Colonic mucosa (tissue), 4 donors: ENCODE results near the gene IL4R. TPM values are rescaled to one million over a fixed set of nuclear protein-coding genes. Genes with fewer than 3 reads are reported as not detected.

Experiments used
- DNase-seq: peaks from one replicate; pipeline ENCODE4 v3.0.0-alpha.2; 2020
- H3K27ac ChIP-seq: fragments of 200-600 bp; one replicate; pipeline ENCODE4 v1.8.0; 2021
- H3K27me3 ChIP-seq: fragments of 200-600 bp; one replicate; pipeline ENCODE4 v1.8.0; 2021
- H3K36me3 ChIP-seq: fragments of 200-600 bp; one replicate; pipeline ENCODE4 v1.8.0; 2021
- H3K4me1 ChIP-seq: fragments of 200-600 bp; one replicate; pipeline ENCODE4 v1.8.0; 2021; ENCODE audit warnings: mild to moderate bottlenecking
- H3K4me3 ChIP-seq: fragments of 200-600 bp; one replicate; pipeline ENCODE4 v1.8.0; 2021
- H3K9ac ChIP-seq, 2 donors: one replicate each; pipeline ENCODE4 v1.7.0; 2013; ENCODE audit warnings: control low read depth in 2 of 2, low read depth in 2 of 2, low read length in 2 of 2
- H3K9me3 ChIP-seq: fragments of 200-600 bp; one replicate; pipeline ENCODE4 v1.8.0; 2021
- CTCF ChIP-seq: fragments of 200-600 bp; IDR thresholded peaks from one replicate; pipeline ENCODE4 v1.8.0; 2022; ENCODE audit warnings: antibody characterized with exemption, mild to moderate bottlenecking
- intact Hi-C: fragments of 100-400 bp; cut with DNase I; formaldehyde crosslinking; loops from one replicate; pipeline ENCODE4 v1.14.1; 2022
- total RNA-seq, 2 donors: library from RNA; stranded (reverse); fragmentation: NEBNext Ultra II Directional in 1 of 2; extraction: Animal tissue kit (Norgen Biotek cat#: 25700) in 1 of 2; gene quantifications; one replicate each; pipeline ENCODE4 v1.2.1, GENCODE V29; 2021
- donor health status: healthy.
- donor health status: DM: no; HTN: no; CAD: no.
- donor health status: DM: no; HTN: no; CAD: no.

The IL4R gene
- total RNA-seq, 2 donors from 2014 or later: 74.8 to 80.0 TPM

GRCh38 chr16:27400751-27401620 lies 87.2 kb downstream of the IL4R start:
- no peak for TF ChIP-seq CTCF
- no peak overlapping the region for H3K4me3 ChIP-seq
- H3K4me1 ChIP-seq: no peaks in the 10 kb centered on the region
- no peak overlapping the region for H3K27ac ChIP-seq
- no peak overlapping the region for H3K9ac ChIP-seq
- H3K9me3 ChIP-seq: no peaks in the 10 kb centered on the region
- DNase-seq: no peak
- no peaks in the 10 kb centered on the region for H3K27me3 ChIP-seq
- no peaks in the 10 kb centered on the region for H3K36me3 ChIP-seq
- intact Hi-C loops: no loop called here

GRCh38 chr16:27401768-27402568 lies 88.2 kb downstream of the IL4R start, which contains the start of gene IL21R:
Gene IL21R (plus strand): TSS chr16:27402174. CDS start chr16:27430072, 27,898 bp downstream.
- peak within 1 kb of the TSS in 1 of 2 donors; percentile 47 for H3K9ac ChIP-seq
- peak; percentile 57 for DNase-seq
- no peak for TF ChIP-seq CTCF
- H3K4me3 ChIP-seq: peak within 1 kb of the TSS; percentile 18
- H3K27ac ChIP-seq: no peak within 1 kb of the TSS
- no peaks in the 10 kb centered on the region for H3K27me3 ChIP-seq
- intact Hi-C loops: no loop called here
- H3K9me3 ChIP-seq: no peaks in the 10 kb centered on the region
- H3K36me3 ChIP-seq: no peaks in the 10 kb centered on the region
- no peaks in the 10 kb centered on the region for H3K4me1 ChIP-seq

GRCh38 chr16:27402569-27402963 lies 88.8 kb downstream of the IL4R start:
- no peaks in the 10 kb centered on the region for H3K36me3 ChIP-seq
- H3K9ac ChIP-seq: peak overlapping the region in 1 of 2 donors; percentile 47
- no peaks in the 10 kb centered on the region for H3K9me3 ChIP-seq
- no peaks in the 10 kb centered on the region for H3K4me1 ChIP-seq
- H3K4me3 ChIP-seq: peak overlapping the region; percentile 18
- H3K27ac ChIP-seq: no peak overlapping the region
- no peak for DNase-seq
- intact Hi-C loops: no loop called here
- no peak for TF ChIP-seq CTCF
- no peaks in the 10 kb centered on the region for H3K27me3 ChIP-seq

- intact Hi-C loops: no loop called here
- Histone ChIP-seq H3K4me3 (peak overlapping the region; percentile 18), H3K36me3 (no peaks in the 10 kb centered on the region), H3K27ac (no peak overlapping the region), H3K27me3 (no peaks in the 10 kb centered on the region), H3K9ac (no peak overlapping the region), H3K9me3 (no peaks in the 10 kb centered on the region), H3K4me1 (no peaks in the 10 kb centered on the region)
- DNase-seq: no peak
- TF ChIP-seq CTCF: no peak
Measured at GRCh38 chr16:27402964-27403600, 89.3 kb downstream of the IL4R start.

- H3K4me3 ChIP-seq: no peak overlapping the region
- DNase-seq: no peak
Measured at GRCh38 chr16:27403601-27403992, 89.8 kb downstream of the IL4R start.

More at GRCh38 chr16:27403601-27403992, 89.8 kb downstream of the IL4R start:
- Histone ChIP-seq H3K36me3 (no peaks in the 10 kb centered on the region), H3K27ac (no peak overlapping the region), H3K27me3 (no peaks in the 10 kb centered on the region), H3K4me1 (no peaks in the 10 kb centered on the region), H3K9me3 (no peaks in the 10 kb centered on the region), H3K9ac (no peak overlapping the region)
- intact Hi-C loops: no loop called here
- TF ChIP-seq CTCF: no peak
